Neural cell (in vitro differentiated cells): ENCODE data around the gene FAM83B. TPM values are rescaled to one million over a fixed set of nuclear protein-coding genes. Genes with fewer than 3 reads are reported as not detected.
"Not testable (repeated sequence)": the region's sequence is repeated elsewhere in the genome, so short reads cannot be mapped to it uniquely, and the experiment has no call there.

Experiments used
- H2AFZ ChIP-seq: fragments of 200-600, 300-800 bp; sonication (generic), shearing (Covaris generic); 2 replicates; pipeline ENCODE4 v1.6.0; 2014; ENCODE audit warnings: low read depth, mild to moderate bottlenecking, antibody characterized with exemption, low read length, moderate library complexity
- H3F3A ChIP-seq: fragments of 200-600 bp; shearing (Covaris generic); 2 replicates; pipeline ENCODE4 v1.6.1; 2016; ENCODE audit warnings: mild to moderate bottlenecking, moderate library complexity, mixed read lengths, antibody characterized with exemption, low read length; ENCODE audit not compliant: insufficient read depth, poor library complexity, severe bottlenecking
- H3K27ac ChIP-seq: fragments of 200-600, 300-800 bp; sonication (generic), shearing (Covaris generic); 2 replicates; pipeline ENCODE4 v1.5.1; 2014; ENCODE audit warnings: mild to moderate bottlenecking, low read length, moderate library complexity
- H3K27me3 ChIP-seq: fragments of 300-800, 200-600 bp; sonication (generic), shearing (Covaris generic); 2 replicates; pipeline ENCODE4 v1.6.0; 2014; ENCODE audit warnings: mild to moderate bottlenecking, low read depth, low read length, moderate library complexity; ENCODE audit not compliant: insufficient read depth
- H3K36me3 ChIP-seq: fragments of 300-800, 200-600 bp; sonication (generic), shearing (Covaris generic); 2 replicates; pipeline ENCODE4 v1.5.1; 2014; ENCODE audit warnings: mild to moderate bottlenecking, antibody characterized with exemption, low read length, moderate library complexity; ENCODE audit not compliant: insufficient read depth
- H3K4me2 ChIP-seq: fragments of 300-800, 200-600 bp; sonication (generic), shearing (Covaris generic); 2 replicates; pipeline ENCODE4 v1.6.0; 2014; ENCODE audit warnings: mild to moderate bottlenecking, low read length
- H3K4me3 ChIP-seq: fragments of 300-800, 200-600 bp; sonication (generic), shearing (Covaris generic); 2 replicates; pipeline ENCODE4 v1.5.1; 2014; ENCODE audit warnings: mild to moderate bottlenecking, low read length, moderate library complexity
- H3K79me2 ChIP-seq: fragments of 200-600 bp; shearing (Covaris generic); replicated peaks from 2 replicates; pipeline ENCODE4 v1.6.0; 2014; ENCODE audit warnings: mild to moderate bottlenecking, low read length, moderate library complexity; ENCODE audit not compliant: insufficient read depth
- H3K9ac ChIP-seq: fragments of 300-800, 200-600 bp; sonication (generic), shearing (Covaris generic); 2 replicates; pipeline ENCODE4 v1.6.1; 2016; ENCODE audit warnings: mild to moderate bottlenecking, low read length, mixed read lengths
- H3K9me2 ChIP-seq: fragments of 200-600 bp; shearing (Covaris generic); 2 replicates; pipeline ENCODE4 v1.6.1; 2016; ENCODE audit warnings: mild to moderate bottlenecking, low read length, mixed read lengths; ENCODE audit not compliant: insufficient read depth
- H3K9me3 ChIP-seq: fragments of 200-600, 300-800 bp; sonication (generic), shearing (Covaris generic); 2 replicates; pipeline ENCODE4 v1.6.1; 2016; ENCODE audit warnings: mild to moderate bottlenecking, mixed run types, low read length, moderate library complexity, mixed read lengths
- H4K20me1 ChIP-seq: fragments of 200-600 bp; shearing (Covaris generic); 2 replicates; pipeline ENCODE4 v1.6.1; 2016; ENCODE audit warnings: mild to moderate bottlenecking, mixed run types; ENCODE audit not compliant: insufficient read depth
- CTCF ChIP-seq: fragments of 450-650 bp; IDR thresholded peaks from 2 replicates; pipeline ENCODE4 v1.5.1; 2014; ENCODE audit warnings: antibody characterized with exemption, mild to moderate bottlenecking, moderate library complexity; ENCODE audit not compliant: poor library complexity, severe bottlenecking
- EP300 ChIP-seq: fragments of 450-650 bp; conservative IDR thresholded peaks from 2 replicates; pipeline ENCODE4 v1.6.1; 2014; ENCODE audit warnings: antibody characterized with exemption, mild to moderate bottlenecking, moderate library complexity; ENCODE audit not compliant: poor library complexity, severe bottlenecking
- EZH2 ChIP-seq: fragments of 200-600, 300-800 bp; shearing (Covaris generic), sonication (generic); IDR thresholded peaks from 2 replicates; pipeline ENCODE4 v1.6.1; 2014; ENCODE audit warnings: antibody characterized with exemption, low read length, borderline replicate concordance, mild to moderate bottlenecking; ENCODE audit not compliant: insufficient read depth, poor library complexity, severe bottlenecking
- MXI1 ChIP-seq: fragments of 450-650 bp; conservative IDR thresholded peaks from 2 replicates; pipeline ENCODE4 v1.6.1; 2014; ENCODE audit warnings: antibody characterized with exemption, mild to moderate bottlenecking; ENCODE audit not compliant: poor library complexity, severe bottlenecking
- POLR2AphosphoS5 ChIP-seq: IDR thresholded peaks from 2 replicates; pipeline ENCODE4 v1.6.1; 2012
- RAD21 ChIP-seq: fragments of 450-650 bp; conservative IDR thresholded peaks from 2 replicates; pipeline ENCODE4 v1.6.1; 2014; ENCODE audit warnings: antibody characterized with exemption, mild to moderate bottlenecking, moderate library complexity
- SMC3 ChIP-seq: fragments of 450-650 bp; conservative IDR thresholded peaks from 2 replicates; pipeline ENCODE4 v1.6.1; 2014; ENCODE audit warnings: antibody characterized with exemption, mild to moderate bottlenecking, moderate library complexity; ENCODE audit not compliant: poor library complexity
- TAF1 ChIP-seq: IDR thresholded peaks from 2 replicates; pipeline ENCODE4 v1.6.1; 2012; ENCODE audit warnings: low read depth
- polyA plus RNA-seq: library from polyadenylated mRNA; depleted of rRNA; stranded (reverse); fragments of >200 nt; gene quantifications from 2 replicates; pipeline ENCODE4 v1.2.3, GENCODE V29; 2014
- TF ChIP-seq, protein P1 (sequence below): IDR thresholded peaks from 2 replicates; pipeline ENCODE4 v1.6.1; 2012; ENCODE audit warnings: borderline replicate concordance

The FAM83B gene
- polyA plus RNA-seq, 1 donor from 2014 or later, result not detected

DNA sequence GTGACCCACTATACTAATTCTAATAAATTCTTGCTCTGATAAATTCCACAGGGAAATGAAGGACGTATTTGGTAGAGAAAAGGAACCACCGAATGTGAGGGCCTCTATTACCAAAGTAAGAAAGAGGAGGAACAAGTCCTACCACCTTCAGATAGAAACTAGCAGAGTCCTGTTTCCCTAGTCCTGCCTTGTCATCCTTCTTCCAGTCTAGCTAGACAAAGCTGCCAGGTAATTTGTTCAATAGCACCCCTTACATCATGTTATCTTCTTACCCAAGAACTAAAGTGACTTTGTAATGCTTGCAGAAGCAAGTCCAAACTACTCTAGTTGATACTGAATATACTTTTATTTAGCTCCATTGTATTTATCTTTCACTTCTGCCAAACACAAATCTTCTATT lies 29.3 kb upstream of the FAM83B start:
- no peak overlapping the region for H3K4me2 ChIP-seq
- no peaks in the 10 kb centered on the region for H3K9me2 ChIP-seq
- H4K20me1 ChIP-seq, result no peaks in the 10 kb centered on the region
- H2AFZ ChIP-seq, result no peak overlapping the region
- no peak overlapping the region for H3K4me3 ChIP-seq
- H3K79me2 ChIP-seq, result no peaks in the 10 kb centered on the region
- no peaks in the 10 kb centered on the region for H3K36me3 ChIP-seq
- H3F3A ChIP-seq, result no peaks in the 10 kb centered on the region
- no peak for TF ChIP-seq POLR2AphosphoS5
- no peak for TF ChIP-seq CTCF
- TF ChIP-seq, protein P1, sequence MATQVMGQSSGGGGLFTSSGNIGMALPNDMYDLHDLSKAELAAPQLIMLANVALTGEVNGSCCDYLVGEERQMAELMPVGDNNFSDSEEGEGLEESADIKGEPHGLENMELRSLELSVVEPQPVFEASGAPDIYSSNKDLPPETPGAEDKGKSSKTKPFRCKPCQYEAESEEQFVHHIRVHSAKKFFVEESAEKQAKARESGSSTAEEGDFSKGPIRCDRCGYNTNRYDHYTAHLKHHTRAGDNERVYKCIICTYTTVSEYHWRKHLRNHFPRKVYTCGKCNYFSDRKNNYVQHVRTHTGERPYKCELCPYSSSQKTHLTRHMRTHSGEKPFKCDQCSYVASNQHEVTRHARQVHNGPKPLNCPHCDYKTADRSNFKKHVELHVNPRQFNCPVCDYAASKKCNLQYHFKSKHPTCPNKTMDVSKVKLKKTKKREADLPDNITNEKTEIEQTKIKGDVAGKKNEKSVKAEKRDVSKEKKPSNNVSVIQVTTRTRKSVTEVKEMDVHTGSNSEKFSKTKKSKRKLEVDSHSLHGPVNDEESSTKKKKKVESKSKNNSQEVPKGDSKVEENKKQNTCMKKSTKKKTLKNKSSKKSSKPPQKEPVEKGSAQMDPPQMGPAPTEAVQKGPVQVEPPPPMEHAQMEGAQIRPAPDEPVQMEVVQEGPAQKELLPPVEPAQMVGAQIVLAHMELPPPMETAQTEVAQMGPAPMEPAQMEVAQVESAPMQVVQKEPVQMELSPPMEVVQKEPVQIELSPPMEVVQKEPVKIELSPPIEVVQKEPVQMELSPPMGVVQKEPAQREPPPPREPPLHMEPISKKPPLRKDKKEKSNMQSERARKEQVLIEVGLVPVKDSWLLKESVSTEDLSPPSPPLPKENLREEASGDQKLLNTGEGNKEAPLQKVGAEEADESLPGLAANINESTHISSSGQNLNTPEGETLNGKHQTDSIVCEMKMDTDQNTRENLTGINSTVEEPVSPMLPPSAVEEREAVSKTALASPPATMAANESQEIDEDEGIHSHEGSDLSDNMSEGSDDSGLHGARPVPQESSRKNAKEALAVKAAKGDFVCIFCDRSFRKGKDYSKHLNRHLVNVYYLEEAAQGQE, result no peak
- TF ChIP-seq MXI1, result no peak
- H3K27ac ChIP-seq, result no peak overlapping the region
- H3K9me3 ChIP-seq, result no peaks in the 10 kb centered on the region
- H3K9ac ChIP-seq, result no peak overlapping the region
- no peaks in the 10 kb centered on the region for H3K27me3 ChIP-seq

DNA sequence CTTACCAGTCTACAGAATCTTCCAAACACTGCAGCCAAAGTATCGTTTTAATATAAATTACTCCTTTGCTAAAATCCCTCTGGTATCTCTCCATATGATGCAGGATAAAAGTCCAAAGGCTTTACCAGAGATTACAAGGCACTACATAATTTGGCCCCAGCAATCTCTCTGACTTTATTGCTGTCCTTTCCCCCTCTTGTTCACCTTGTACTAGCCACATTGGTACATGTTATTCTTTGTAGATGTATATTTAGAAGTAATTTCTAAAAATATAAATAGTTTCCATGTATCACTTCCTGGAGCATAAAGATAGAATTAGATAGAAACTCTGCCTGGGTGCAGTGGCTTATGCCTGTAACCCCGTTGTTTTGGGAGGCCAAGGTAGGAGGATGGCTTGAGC lies 28.7 kb upstream of the FAM83B start:
- Histone ChIP-seq H2AFZ (no peak overlapping the region), H3K27me3 (no peaks in the 10 kb centered on the region), H3K79me2 (no peaks in the 10 kb centered on the region), H3K4me3 (no peak overlapping the region), H3K9me3 (no peaks in the 10 kb centered on the region), H4K20me1 (no peaks in the 10 kb centered on the region), H3K36me3 (no peaks in the 10 kb centered on the region), H3K9me2 (no peaks in the 10 kb centered on the region), H3F3A (no peaks in the 10 kb centered on the region), H3K9ac (no peak overlapping the region), H3K27ac (no peak overlapping the region), H3K4me2 (no peak overlapping the region)
- TF ChIP-seq POLR2AphosphoS5 (no peak), EP300 (no peak), RAD21 (no peak), SMC3 (no peak), EZH2 (no peak), MXI1 (no peak), TAF1 (no peak)
- TF ChIP-seq, protein P1, result no peak

DNA sequence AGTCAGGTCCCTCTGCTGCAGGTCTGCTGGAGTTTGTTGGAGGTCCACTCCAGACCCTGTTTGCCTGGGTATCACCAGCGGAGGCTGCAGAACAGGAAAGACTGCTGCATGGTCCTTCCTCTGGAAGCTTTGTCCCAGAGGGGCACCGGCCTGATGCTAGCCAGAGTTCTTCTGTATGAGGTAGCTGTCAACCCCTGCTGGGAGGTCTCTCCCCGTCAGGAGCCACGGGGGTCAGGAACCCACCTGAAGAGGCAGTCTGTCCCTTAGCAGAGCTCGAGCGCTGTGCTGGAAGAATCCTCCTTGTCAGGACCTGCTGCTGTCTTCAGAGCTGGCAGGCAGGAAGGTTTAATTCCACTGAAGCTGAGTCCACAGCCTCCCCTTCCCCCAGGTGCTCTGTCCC lies 22.3 kb upstream of the FAM83B start:
- not testable (repeated sequence) for H3K9me3 ChIP-seq, H3K36me3 ChIP-seq, H3K27me3 ChIP-seq, H3K9me2 ChIP-seq, H2AFZ ChIP-seq, H3K9ac ChIP-seq, H4K20me1 ChIP-seq, H3K4me2 ChIP-seq, H3F3A ChIP-seq, H3K4me3 ChIP-seq, H3K79me2 ChIP-seq, H3K27ac ChIP-seq
